HCT116 (cell line): ENCODE results near the gene HIPK3. TPM values are rescaled to one million over a fixed set of nuclear protein-coding genes. Genes with fewer than 3 reads are reported as not detected.

Experiments used
- ATAC-seq: fragments of 200-7000 bp; cut with Tn5 transposase; 2 replicates; pipeline ENCODE4 v1.9.1; 2020; ENCODE audit warnings: mild to moderate bottlenecking, moderate library complexity
- BruUV-seq: library from RNA; stranded (reverse); fragments of 400-500 nt; replicated peaks from 2 replicates; lab custom pipeline; 2021; lab: Mats Ljungman, UMichigan
- CTCF ChIA-PET: fragments of 300-600 bp; sonication (Branson Sonifier 250); formaldehyde crosslinking; loops from one replicate; lab custom pipeline; 2021; ENCODE audit warnings: antibody characterized with exemption; lab: Charles Lee
- POLR2A ChIA-PET: fragments of 300-600, 350-600 bp; sonication (Branson Sonifier 250); formaldehyde crosslinking; loops from one replicate; lab custom pipeline; 2021; ENCODE audit warnings: antibody characterized with exemption; lab: Charles Lee
- RAD21 ChIA-PET, 2 experiments: fragments of 300-600 bp; sonication (Branson Sonifier 250); formaldehyde crosslinking; loops; one replicate each; lab custom pipeline; 2023; ENCODE audit warnings: low total read pairs in 2 of 2; ENCODE audit not compliant: uncharacterized antibody in 2 of 2, unreplicated experiment in 2 of 2, low non-redundant PET in 1 of 2; lab: Charles Lee
- DNase-seq: peaks from one replicate; pipeline ENCODE4 v3.0.0-alpha.2; 2010; ENCODE audit warnings: low read depth, low spot score
- H2AFZ ChIP-seq: fragments of 200-600 bp; shearing (Covaris generic), sonication (generic); 2 replicates; pipeline ENCODE4 v1.6.1; 2017; ENCODE audit warnings: low read depth, mixed run types, mixed read lengths, antibody characterized with exemption, low read length; ENCODE audit not compliant: poor library complexity, severe bottlenecking
- H3K27ac ChIP-seq: 2 replicates; pipeline ENCODE4 v1.5.1; 2012; ENCODE audit warnings: low read depth, low read length
- H3K27me3 ChIP-seq: fragments of 200-600 bp; sonication (generic); 2 replicates; pipeline ENCODE4 v1.6.1; 2016; ENCODE audit warnings: mixed run types, low read length, mixed read lengths; ENCODE audit not compliant: insufficient read depth
- H3K36me3 ChIP-seq, 2 experiments: fragments of 200-500 bp in 1 of 2; fragments of 200-600 bp in 1 of 2; sonication (Bioruptor generic) in 1 of 2; sonication (generic) in 1 of 2; 2 replicates each; pipeline versions ENCODE4 v1.5.1 to v1.6.1; 2014 to 2016; ENCODE audit warnings: low read length in 2 of 2, inconsistent platforms in 1 of 2, mixed read lengths in 1 of 2, mixed run types in 1 of 2; ENCODE audit not compliant: insufficient read depth in 2 of 2, control insufficient read depth in 1 of 2
- H3K4me1 ChIP-seq, 2 experiments: fragments of 200-600 bp in 1 of 2; sonication (generic) in 1 of 2; 2 replicates each; pipeline versions ENCODE4 v1.5.1 to v1.6.1; 2012 to 2017; ENCODE audit warnings: low read length in 2 of 2, inconsistent platforms in 1 of 2, mild to moderate bottlenecking in 1 of 2, mixed read lengths in 1 of 2, mixed run types in 1 of 2, moderate library complexity in 1 of 2; ENCODE audit not compliant: insufficient read depth in 2 of 2, control insufficient read depth in 1 of 2
- H3K4me2 ChIP-seq: fragments of 200-600 bp; sonication (generic); 2 replicates; pipeline ENCODE4 v1.6.1; 2017; ENCODE audit warnings: mixed run types, low read length, mixed read lengths
- H3K4me3 ChIP-seq, 2 experiments: fragments of 200-600 bp in 1 of 2; sonication (generic) in 1 of 2; replicated peaks in 1 of 2; 2 replicates each; pipeline ENCODE4 v1.5.1; 2011 to 2016; ENCODE audit warnings: low read length in 2 of 2, control low read depth in 1 of 2, low read depth in 1 of 2, mild to moderate bottlenecking in 1 of 2, mixed read lengths in 1 of 2, mixed run types in 1 of 2
- H3K79me2 ChIP-seq: fragments of 200-600 bp; sonication (generic); 2 replicates; pipeline ENCODE4 v1.6.1; 2017; ENCODE audit warnings: mild to moderate bottlenecking, mixed run types, low read length, moderate library complexity, mixed read lengths; ENCODE audit not compliant: insufficient read depth
- H3K9ac ChIP-seq: fragments of 200-600 bp; sonication (generic); 2 replicates; pipeline ENCODE4 v1.6.1; 2016; ENCODE audit warnings: low read length, mixed read lengths
- H3K9me2 ChIP-seq: fragments of 200-600 bp; sonication (generic), shearing (Covaris generic); 2 replicates; pipeline ENCODE4 v1.6.1; 2017; ENCODE audit warnings: mixed run types, mild to moderate bottlenecking, moderate library complexity; ENCODE audit not compliant: insufficient read depth
- H3K9me3 ChIP-seq, 2 experiments: fragments of 200-500 bp in 1 of 2; fragments of 200-600 bp in 1 of 2; sonication (Bioruptor generic) in 1 of 2; sonication (generic) in 1 of 2; 2 replicates each; pipeline ENCODE4 v1.6.1; 2014 to 2017; ENCODE audit warnings: low read length in 2 of 2, mixed read lengths in 2 of 2, inconsistent platforms in 1 of 2, low read depth in 1 of 2, mild to moderate bottlenecking in 1 of 2, mixed run types in 1 of 2, moderate library complexity in 1 of 2; ENCODE audit not compliant: control insufficient read depth in 1 of 2, insufficient read depth in 1 of 2
- H4K20me1 ChIP-seq: fragments of 200-600 bp; sonication (generic), shearing (Covaris generic); 2 replicates; pipeline ENCODE4 v1.6.1; 2017; ENCODE audit warnings: mixed run types, mild to moderate bottlenecking, moderate library complexity; ENCODE audit not compliant: insufficient read depth
- CBX3 ChIP-seq: IDR thresholded peaks from 2 replicates; pipeline ENCODE4 v1.6.1; 2012; ENCODE audit warnings: low read depth
- CEBPB ChIP-seq: IDR thresholded peaks from 2 replicates; pipeline ENCODE4 v1.6.1; 2012; ENCODE audit warnings: low read depth
- EGR1 ChIP-seq: IDR thresholded peaks from 2 replicates; pipeline ENCODE4 v1.6.1; 2012; ENCODE audit warnings: low read depth
- ELF1 ChIP-seq: IDR thresholded peaks from 2 replicates; pipeline ENCODE4 v1.6.1; 2012; ENCODE audit warnings: low read depth, borderline replicate concordance
- EZH2phosphoT487 ChIP-seq: fragments of 200-600 bp; IDR thresholded peaks from 2 replicates; pipeline ENCODE4 v1.6.1; 2018; ENCODE audit warnings: antibody characterized with exemption, borderline replicate concordance
- FOSL1 ChIP-seq: IDR thresholded peaks from 2 replicates; pipeline ENCODE4 v1.6.1; 2012; ENCODE audit warnings: low read depth
- POLR2A ChIP-seq: IDR thresholded peaks from 2 replicates; pipeline ENCODE4 v1.7.0; 2011; ENCODE audit warnings: borderline replicate concordance; ENCODE audit not compliant: insufficient read depth, insufficient read length; ENCODE audit errors: extremely low read depth
- POLR2AphosphoS5 ChIP-seq: IDR thresholded peaks from 2 replicates; pipeline ENCODE4 v1.6.1; 2011; ENCODE audit warnings: mild to moderate bottlenecking, low read depth, low read length, moderate library complexity
- RAD21 ChIP-seq: IDR thresholded peaks from 2 replicates; pipeline ENCODE4 v1.6.1; 2012; ENCODE audit warnings: low read depth, mild to moderate bottlenecking
- SIN3A ChIP-seq: IDR thresholded peaks from 2 replicates; pipeline ENCODE4 v1.6.1; 2012; ENCODE audit warnings: low read depth
- SP1 ChIP-seq: IDR thresholded peaks from 2 replicates; pipeline ENCODE4 v1.6.1; 2012; ENCODE audit warnings: low read depth
- SRF ChIP-seq: IDR thresholded peaks from 2 replicates; pipeline ENCODE4 v1.6.1; 2012; ENCODE audit warnings: low read depth
- YY1 ChIP-seq: IDR thresholded peaks from 2 replicates; pipeline ENCODE4 v1.6.1; 2011; ENCODE audit warnings: low read length, low read depth, moderate library complexity, mild to moderate bottlenecking; ENCODE audit not compliant: insufficient replicate concordance; ENCODE audit errors: extremely low read depth
- ZFX ChIP-seq: fragments of 450-650 bp; IDR thresholded peaks from 2 replicates; pipeline ENCODE4 v1.6.1; 2017
- ZNF274 ChIP-seq: fragments of 200-500 bp; sonication (Bioruptor generic); IDR thresholded peaks from 2 replicates; pipeline ENCODE4 v1.6.1; 2014; ENCODE audit warnings: mild to moderate bottlenecking, low read depth, low read length, inconsistent platforms
- intact Hi-C: fragments of 100-400 bp; cut with micrococcal nuclease; formaldehyde crosslinking; loops from 2 replicates; pipeline ENCODE4 v1.10.0; 2022
- total RNA-seq: library from RNA; stranded (reverse); gene quantifications from one replicate; pipeline ENCODE4 v1.2.1, GENCODE V29; 2021; ENCODE audit not compliant: unreplicated experiment
- TF ChIP-seq, protein P1 (sequence below): IDR thresholded peaks from 2 replicates; pipeline ENCODE4 v1.6.1; 2012; ENCODE audit warnings: low read depth
- TF ChIP-seq, protein P2 (sequence below): IDR thresholded peaks from 2 replicates; pipeline ENCODE4 v1.6.1; 2011; ENCODE audit warnings: mild to moderate bottlenecking, low read length, moderate library complexity; ENCODE audit not compliant: insufficient replicate concordance; ENCODE audit errors: extremely low read depth
- TF ChIP-seq, protein P3 (sequence below), 3 experiments: fragments of 200-600 bp in 1 of 3; sonication (generic) in 1 of 3; IDR thresholded peaks in 2 of 3; conservative IDR thresholded peaks in 1 of 3; 2 replicates each; pipeline ENCODE4 v1.5.1; 2012 to 2017; ENCODE audit warnings: low read depth in 2 of 3, low read length in 2 of 3, antibody characterized with exemption in 1 of 3, borderline replicate concordance in 1 of 3, control low read depth in 1 of 3, mild to moderate bottlenecking in 1 of 3, mixed read lengths in 1 of 3, mixed run types in 1 of 3, moderate library complexity in 1 of 3; ENCODE audit not compliant: insufficient read depth in 1 of 3
- TF ChIP-seq, protein P4 (sequence below): IDR thresholded peaks from 2 replicates; pipeline ENCODE4 v1.6.1; 2012

Gene HIPK3
- total RNA-seq, 1 experiment from 2014 or later = 35.2 TPM

DNA sequence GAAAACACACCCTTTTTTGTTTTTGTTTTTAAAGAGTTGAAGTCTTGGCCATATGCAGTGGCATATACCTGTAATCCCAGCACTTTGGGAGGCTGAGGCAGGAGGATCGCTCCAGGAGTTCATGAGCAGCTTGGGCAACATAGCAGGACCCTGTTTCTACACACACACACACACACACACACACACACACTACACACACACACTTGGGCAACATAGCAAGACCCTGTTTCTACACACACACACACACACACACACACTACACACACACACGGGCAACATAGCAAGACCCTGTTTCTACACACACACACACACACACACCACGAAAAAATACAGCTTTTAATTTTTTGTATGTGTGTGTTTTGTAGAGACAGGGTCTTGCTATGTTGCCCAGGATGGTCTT lies 54.5 kb downstream of the HIPK3 start:
- TF ChIP-seq CEBPB (no peak), POLR2A (no peak), RAD21 (no peak), SRF (no peak), YY1 (no peak), SP1 (no peak), POLR2AphosphoS5 (no peak), CBX3 (no peak), SIN3A (no peak), ZNF274 (no peak), EGR1 (no peak), ELF1 (no peak), EZH2phosphoT487 (no peak), ZFX (no peak), FOSL1 (no peak)
- TF ChIP-seq, protein P1, sequence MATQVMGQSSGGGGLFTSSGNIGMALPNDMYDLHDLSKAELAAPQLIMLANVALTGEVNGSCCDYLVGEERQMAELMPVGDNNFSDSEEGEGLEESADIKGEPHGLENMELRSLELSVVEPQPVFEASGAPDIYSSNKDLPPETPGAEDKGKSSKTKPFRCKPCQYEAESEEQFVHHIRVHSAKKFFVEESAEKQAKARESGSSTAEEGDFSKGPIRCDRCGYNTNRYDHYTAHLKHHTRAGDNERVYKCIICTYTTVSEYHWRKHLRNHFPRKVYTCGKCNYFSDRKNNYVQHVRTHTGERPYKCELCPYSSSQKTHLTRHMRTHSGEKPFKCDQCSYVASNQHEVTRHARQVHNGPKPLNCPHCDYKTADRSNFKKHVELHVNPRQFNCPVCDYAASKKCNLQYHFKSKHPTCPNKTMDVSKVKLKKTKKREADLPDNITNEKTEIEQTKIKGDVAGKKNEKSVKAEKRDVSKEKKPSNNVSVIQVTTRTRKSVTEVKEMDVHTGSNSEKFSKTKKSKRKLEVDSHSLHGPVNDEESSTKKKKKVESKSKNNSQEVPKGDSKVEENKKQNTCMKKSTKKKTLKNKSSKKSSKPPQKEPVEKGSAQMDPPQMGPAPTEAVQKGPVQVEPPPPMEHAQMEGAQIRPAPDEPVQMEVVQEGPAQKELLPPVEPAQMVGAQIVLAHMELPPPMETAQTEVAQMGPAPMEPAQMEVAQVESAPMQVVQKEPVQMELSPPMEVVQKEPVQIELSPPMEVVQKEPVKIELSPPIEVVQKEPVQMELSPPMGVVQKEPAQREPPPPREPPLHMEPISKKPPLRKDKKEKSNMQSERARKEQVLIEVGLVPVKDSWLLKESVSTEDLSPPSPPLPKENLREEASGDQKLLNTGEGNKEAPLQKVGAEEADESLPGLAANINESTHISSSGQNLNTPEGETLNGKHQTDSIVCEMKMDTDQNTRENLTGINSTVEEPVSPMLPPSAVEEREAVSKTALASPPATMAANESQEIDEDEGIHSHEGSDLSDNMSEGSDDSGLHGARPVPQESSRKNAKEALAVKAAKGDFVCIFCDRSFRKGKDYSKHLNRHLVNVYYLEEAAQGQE = no peak
- TF ChIP-seq, protein P2, sequence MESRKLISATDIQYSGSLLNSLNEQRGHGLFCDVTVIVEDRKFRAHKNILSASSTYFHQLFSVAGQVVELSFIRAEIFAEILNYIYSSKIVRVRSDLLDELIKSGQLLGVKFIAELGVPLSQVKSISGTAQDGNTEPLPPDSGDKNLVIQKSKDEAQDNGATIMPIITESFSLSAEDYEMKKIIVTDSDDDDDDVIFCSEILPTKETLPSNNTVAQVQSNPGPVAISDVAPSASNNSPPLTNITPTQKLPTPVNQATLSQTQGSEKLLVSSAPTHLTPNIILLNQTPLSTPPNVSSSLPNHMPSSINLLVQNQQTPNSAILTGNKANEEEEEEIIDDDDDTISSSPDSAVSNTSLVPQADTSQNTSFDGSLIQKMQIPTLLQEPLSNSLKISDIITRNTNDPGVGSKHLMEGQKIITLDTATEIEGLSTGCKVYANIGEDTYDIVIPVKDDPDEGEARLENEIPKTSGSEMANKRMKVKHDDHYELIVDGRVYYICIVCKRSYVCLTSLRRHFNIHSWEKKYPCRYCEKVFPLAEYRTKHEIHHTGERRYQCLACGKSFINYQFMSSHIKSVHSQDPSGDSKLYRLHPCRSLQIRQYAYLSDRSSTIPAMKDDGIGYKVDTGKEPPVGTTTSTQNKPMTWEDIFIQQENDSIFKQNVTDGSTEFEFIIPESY = no peak
- TF ChIP-seq, protein P3, sequence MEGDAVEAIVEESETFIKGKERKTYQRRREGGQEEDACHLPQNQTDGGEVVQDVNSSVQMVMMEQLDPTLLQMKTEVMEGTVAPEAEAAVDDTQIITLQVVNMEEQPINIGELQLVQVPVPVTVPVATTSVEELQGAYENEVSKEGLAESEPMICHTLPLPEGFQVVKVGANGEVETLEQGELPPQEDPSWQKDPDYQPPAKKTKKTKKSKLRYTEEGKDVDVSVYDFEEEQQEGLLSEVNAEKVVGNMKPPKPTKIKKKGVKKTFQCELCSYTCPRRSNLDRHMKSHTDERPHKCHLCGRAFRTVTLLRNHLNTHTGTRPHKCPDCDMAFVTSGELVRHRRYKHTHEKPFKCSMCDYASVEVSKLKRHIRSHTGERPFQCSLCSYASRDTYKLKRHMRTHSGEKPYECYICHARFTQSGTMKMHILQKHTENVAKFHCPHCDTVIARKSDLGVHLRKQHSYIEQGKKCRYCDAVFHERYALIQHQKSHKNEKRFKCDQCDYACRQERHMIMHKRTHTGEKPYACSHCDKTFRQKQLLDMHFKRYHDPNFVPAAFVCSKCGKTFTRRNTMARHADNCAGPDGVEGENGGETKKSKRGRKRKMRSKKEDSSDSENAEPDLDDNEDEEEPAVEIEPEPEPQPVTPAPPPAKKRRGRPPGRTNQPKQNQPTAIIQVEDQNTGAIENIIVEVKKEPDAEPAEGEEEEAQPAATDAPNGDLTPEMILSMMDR (IDR thresholded peaks at IDR 0.05 in 2 of 3, conservative IDR thresholded peaks at IDR 0.05 in 1 of 3; ENCODE audit: borderline replicate concordance in 1 of 3, insufficient read depth in 1 of 3, low read depth in 2 of 3, low read length in 2 of 3) = no peak
- TF ChIP-seq, protein P4, sequence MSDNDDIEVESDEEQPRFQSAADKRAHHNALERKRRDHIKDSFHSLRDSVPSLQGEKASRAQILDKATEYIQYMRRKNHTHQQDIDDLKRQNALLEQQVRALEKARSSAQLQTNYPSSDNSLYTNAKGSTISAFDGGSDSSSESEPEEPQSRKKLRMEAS = no peak
- H3K9ac ChIP-seq = no peak overlapping the region
- 0 out of 2 replicates have a peak, but pooled peaks cover 3% of the 10 kb centered on the region for H3K9me2 ChIP-seq
- RAD21 ChIA-PET = no interaction called here
- H3K79me2 ChIP-seq = peaks cover 64% of the 10 kb centered on the region
- DNase-seq (no peak), ATAC-seq (no peak)
- no peaks in the 10 kb centered on the region; a peak in 1 of 4 replicates for H3K4me1 ChIP-seq
- H2AFZ ChIP-seq = no peak overlapping the region
- H3K27me3 ChIP-seq = no peaks in the 10 kb centered on the region
- no peak overlapping the region for H3K4me3 ChIP-seq
- H3K27ac ChIP-seq = no peak overlapping the region
- no peak overlapping the region for H3K4me2 ChIP-seq
- H4K20me1 ChIP-seq = no peaks in the 10 kb centered on the region; the same call in 1 of the 2 replicates
- H3K36me3 ChIP-seq = no peaks in the 10 kb centered on the region
- intact Hi-C loops = no loop called here
- CTCF ChIA-PET = no interaction called here
- H3K9me3 ChIP-seq = no peaks in the 10 kb centered on the region
- no TSS peak for BruUV-seq
- POLR2A ChIA-PET = no interaction called here
